SHP77 treated with DMSO at 0.1 percent for 48 hours (cell line): ENCODE results near the gene TSTD1.

Experiments
- DNase-seq: peaks from one replicate; lab custom pipeline; 2025; lab: John Stamatoyannopoulos, UW

Gene TSTD1, protein sequence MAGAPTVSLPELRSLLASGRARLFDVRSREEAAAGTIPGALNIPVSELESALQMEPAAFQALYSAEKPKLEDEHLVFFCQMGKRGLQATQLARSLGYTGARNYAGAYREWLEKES

DNA sequence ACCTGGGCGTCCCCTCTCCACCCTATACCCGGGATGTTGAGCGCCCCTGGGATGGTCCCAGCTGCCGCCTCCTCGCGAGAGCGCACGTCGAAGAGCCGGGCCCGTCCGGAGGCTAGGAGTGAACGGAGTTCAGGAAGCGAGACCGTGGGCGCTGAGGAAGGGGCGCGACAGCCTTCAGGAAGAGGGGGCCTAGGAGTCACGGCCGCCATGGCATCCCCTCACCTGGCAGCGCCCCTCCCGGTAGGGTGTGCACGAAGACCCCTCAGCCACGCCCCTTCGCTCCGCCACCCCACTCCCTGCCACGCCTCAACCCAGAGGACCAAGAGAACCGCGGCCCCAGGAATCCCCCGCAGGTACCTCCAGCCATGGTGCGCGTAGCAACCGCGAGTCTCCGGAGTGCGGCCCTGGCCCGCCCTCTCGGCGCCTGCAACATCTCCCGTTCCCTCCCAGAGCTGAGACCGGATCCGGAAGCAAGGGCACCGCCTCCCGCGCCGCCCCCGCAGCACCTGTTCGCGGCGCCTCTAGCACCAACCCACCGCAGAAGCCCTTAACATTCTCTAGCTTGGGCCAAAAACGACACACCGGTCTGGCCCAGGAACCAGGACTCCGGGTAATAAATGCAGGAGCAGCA is at the start of gene TSTD1:
TSS of gene TSTD1 (minus strand) at position 442 of the 631 bp plus-strand sequence. CDS start at position 367, 75 bp downstream.
- peak; percentile 62 for DNase-seq

DNA sequence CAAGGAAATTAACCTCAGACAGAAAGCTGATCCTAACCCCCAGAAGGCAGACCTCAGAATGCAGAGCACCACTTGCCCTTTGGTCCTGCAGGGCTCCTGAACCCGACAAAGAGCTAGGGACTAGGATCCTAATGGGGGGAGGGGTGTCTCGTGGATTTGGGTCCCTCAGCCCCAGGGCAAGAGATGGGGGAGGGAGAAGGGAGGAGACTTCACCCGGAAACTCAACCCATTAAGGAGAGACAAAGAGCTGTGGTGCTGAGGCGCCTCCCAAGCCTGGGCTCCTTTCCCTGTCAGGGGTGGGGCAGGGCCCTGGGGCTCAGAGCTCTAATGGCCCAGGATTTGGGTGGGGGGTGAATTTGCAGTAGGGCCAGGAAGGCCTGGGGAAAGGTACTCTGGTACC is 47.7 kb upstream of the TSTD1 start:
- no peak for DNase-seq

DNA sequence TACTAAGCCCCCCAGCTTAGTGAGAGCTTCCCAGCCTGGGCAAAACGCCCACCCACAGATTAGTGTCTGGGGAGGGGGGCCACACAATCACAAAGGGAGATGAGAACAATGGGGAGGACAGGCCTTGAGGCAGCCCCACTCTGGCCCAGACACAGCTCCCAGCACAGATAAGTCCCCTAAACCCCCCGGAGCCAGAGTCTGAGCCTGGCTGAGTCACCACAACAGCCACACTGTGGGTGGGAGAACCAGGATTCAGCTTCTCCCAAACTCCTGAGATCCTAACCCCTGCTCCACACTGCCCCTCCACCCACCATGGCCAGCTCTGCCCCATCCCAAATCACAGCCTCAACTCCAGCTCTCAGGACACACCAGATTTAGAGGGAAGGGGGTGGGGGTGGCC is 46.4 kb upstream of the TSTD1 start:
- DNase-seq: no peak

DNA sequence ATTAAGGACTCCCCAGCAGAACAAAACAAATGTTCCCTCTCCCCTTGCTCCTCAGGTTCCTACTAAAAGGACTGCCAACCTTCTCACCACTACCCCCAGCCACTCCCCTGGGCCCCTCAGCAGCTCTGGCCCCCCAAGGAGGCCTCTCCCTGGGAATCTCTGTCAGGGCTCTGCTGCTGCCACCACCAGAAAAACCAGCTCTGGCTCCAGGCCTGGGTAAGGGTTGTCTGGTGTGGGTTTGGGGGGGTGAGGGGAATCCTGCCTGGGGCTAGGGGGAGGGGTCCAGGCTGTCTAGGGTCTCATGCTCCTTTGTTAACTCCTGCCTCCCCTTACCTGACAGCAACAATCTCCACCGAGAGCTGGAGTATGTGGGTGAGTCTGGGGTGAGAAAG is 45.8 kb upstream of the TSTD1 start:
- DNase-seq: no peak

DNA sequence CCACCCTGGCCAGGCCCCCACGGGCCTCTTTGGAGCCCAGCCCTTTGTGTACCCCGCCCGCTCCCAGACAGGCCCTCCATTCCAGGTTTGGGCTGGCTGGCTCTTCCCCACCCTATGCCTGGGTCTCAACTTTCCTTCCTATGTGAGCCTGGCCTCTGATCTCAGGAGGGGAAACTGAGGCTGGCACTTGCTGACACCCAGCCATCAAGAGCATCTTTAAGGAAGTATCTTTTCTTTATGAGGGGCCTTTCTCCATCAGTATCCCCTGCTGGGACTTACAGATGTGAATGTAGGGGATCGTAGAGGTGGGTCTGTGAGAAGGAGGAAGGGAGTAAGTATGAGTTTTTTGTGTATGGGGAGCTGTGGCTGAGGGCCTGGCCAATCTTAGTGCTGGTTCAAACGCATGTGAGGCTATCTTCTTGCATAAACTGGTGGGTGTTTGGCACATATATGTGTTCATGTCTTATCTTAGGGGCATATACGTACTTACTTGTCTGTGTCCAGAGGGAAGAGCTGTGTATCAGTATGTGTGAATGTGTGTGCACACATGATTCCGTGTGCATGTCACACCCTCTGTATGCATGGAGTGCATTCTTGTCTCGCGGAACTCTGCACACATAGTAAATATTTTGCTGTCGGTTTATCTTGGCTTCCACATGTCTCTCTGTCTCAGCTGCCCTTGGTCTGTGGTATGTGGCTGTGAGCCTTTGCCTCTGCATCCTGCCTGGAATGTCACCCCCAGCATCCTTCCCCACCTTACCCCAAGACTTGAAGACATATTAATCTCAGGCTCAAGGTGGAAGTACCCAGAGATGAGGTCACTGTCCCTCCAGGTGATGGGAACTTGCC is 45.2 kb upstream of the TSTD1 start:
- DNase-seq: no peak

DNA sequence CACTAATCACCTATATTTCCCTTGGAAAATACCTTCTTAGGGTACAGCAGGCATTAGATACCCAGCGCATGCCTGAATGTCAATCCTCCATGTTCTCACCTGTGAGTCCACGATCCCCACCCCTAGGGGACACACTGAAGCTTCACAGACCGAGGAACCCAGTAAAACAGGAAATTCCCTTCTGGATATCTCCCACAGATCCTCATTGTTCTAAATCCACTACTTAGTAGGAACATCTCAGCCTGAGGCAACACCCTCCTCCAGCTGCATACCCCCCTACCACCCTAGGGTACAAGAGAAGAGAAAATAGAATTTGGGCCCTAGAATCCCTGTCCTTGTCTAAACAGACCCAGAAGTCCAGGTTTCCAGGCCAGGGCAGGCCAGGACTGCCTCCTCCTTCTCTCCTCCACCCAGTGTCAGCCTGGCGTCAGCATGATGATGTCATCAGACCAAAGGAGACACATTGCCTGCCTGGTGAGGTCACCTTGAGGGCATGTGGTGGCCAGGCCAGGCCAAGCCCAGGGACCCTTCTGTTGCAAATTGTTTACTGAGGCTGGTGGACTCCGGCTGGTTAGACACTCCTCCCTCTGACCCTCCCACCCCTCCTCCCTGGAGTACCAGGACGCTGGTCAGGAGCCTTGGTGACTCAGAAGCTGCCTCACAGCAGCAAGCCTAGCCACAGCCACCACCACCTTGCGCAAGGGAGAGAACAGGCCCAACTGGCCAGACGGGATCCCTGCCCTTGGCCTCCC is 44.4 kb upstream of the TSTD1 start:
- DNase-seq: no peak

DNA sequence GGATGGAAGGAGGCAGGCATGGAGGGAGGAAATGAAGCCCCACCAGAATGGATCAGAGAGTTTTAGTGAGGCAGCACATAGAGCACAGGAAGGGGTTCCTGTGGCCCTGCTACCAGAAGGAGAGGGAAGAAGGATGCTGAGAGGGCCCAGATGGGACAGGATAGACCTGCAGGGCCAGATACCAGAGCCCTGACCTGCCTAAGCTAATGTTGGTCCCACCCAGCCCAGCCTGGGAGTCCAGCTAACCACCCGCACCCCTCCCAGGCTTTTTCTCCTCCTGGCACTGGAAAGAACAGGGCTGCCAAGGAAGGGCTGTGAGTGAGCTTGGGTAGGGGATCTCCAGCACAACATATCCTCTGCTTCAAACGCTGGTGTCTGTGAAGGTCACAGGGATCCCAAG is 43.7 kb upstream of the TSTD1 start:
- no peak for DNase-seq

DNA sequence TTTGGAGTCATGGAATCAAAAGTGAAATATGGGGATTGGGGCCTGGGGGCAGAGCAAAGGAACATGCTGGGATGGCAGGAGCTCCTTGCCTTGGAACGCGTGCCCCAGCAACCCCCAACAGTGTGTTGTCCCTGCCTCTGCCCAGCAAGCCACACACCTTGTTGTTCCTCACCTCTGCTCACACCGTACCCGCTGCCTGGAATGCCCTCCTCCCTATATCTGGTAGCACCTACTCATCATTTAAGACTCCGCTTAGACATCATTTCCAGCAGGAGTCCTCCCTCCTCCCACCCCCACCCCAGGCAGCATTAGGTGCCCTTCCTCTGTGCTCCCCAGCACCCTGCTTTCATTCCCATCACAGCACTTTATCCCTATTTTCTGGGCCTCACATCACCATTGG is 42.8 kb upstream of the TSTD1 start:
- DNase-seq: no peak

DNA sequence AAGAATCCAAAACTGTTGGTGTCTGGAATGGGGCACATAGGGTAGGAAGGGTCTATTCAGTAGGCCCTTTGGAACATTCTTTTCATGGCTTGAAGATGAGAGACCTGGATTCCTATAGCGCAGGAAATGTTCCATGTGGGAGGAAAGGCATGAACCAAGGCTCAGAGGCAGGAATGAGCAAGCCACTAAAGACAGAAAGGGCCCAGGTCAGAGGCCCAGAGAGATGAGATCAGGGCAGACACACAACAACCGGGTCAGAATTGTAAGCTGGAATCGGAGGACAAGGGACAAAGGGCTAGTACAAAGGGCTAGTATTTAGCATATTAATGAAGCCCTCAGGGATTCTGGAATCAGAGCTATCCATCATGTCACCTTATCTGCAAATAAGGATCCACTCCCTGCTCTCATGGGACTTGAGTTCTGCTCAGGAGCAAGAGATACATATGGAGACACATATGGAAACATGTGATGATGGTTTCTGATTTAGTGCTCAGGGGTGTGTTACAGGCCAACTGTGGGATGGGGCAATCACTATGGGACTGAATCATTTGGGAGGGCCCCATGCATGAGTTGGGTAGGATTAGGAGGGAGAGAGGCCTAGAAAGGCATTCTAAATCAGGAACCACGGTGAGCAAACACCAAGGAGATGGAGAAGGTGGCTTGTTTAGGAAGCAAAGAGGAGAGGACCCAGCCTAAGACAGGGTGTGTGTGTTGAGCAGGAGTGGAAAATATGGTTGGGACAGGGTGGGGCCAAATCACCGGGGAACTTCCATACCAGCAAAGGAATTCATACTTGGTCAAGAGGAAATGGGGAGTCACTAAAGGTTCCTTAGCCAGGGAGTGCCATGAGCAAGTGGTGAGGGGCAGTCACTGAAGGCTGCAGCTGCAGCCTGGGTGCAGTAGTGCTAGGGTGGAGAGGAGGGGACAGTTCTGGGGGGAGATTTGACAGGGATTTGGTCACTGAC is 42.0 kb upstream of the TSTD1 start:
- DNase-seq: no peak

DNA sequence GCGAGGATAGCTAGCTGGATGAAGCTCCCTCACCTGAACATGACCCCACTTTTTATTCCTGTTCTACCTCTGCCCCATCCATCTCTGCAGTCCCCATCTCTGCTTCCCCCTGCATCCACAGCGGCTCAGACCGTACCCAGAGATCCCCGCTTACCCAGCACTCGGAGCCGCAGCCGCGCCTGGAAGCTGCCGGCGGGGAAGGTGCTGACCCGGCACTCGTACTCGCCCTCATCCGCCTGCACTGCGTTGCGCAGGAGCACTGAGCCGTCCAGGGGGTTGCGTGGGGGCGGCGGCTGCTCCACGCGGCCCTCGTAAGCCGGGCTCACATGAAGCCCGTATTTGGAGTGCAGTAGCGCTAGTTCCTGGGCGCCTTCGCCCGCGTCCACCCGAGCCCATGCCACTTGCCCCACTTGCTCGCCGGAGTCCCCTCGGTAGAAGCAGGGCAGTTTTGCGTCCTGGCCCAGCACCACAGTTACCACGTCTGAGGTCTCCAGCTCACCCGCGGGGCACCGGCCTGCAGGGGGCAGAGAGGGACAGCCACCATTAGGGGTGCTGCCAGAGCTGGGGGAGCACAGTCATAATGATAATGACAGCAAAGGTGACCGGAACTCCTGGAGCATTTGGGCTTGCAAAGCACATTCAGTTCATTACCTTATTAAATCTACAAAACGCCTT is 40.8 kb upstream of the TSTD1 start:
- DNase-seq: no peak

DNA sequence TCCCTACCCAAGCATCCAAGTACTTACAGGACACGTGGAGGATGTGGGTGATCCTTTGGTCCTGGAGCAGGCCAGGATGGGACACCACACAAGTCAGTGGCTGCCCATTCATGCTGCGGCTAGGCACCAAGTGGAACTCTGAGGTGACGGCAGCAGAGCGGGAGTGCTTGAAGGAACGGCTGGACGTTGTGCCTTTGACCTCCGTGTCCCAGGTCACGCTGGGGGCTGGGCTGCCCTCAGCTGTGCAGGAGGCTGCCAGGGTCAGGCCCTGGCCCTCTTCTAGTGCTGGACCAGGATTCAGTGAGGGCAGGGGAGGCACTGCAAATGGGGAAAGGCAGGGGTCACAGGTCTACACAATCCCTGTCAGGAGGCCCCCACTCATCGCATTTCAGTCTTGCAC is 38.7 kb upstream of the TSTD1 start:
- DNase-seq: no peak

DNA sequence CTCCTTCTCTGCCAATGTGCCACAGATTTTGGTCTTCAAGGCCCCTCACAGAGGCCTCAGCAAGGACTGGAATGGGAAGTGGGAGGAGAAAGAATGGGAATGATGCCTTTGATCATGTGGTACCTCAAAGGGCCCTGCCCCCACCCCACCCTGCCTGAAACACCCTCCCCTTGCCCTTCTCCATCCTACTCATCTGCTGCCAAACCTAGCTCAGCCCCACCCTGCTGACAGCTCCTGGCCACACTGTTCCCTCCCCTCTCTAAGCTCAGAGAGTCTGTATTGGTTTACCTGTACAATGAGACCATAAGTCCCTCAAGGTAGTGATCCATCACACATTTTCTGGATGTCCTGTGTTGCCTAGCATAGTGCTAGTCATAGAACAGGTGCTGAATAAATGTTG is 37.6 kb upstream of the TSTD1 start:
- DNase-seq: no peak

DNA sequence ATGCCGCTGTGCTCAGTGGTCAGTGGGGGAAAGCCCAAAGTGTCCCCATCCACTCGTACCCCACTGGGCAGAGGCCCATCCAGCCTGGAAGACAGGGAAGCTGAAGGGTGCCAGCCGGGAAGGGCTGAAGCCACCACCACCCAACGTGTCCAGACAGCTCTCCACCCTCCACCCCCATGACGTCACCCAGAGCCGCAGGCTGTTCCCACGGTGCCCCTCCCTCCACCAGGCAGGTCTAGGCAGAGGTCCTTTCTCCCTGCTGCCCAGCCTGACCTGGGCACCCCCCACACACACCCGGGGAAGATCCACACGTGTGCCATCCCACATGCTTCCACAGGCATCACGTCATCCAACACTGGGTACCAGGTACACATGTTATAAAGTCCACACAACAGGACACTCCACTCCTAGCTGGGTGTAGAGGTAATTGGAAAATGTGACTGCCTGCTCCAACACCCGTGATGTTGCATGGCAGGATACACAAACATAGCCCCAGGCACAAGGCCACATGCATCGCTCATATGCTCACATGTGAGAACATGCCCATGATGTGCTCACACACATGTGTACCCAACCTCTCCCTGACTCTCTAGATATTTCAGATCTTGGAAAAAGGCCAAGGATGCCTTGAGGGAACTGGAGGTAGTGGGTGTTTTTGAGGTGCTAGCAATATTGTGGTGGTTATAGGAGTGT is 36.1 kb upstream of the TSTD1 start:
- DNase-seq: no peak

DNA sequence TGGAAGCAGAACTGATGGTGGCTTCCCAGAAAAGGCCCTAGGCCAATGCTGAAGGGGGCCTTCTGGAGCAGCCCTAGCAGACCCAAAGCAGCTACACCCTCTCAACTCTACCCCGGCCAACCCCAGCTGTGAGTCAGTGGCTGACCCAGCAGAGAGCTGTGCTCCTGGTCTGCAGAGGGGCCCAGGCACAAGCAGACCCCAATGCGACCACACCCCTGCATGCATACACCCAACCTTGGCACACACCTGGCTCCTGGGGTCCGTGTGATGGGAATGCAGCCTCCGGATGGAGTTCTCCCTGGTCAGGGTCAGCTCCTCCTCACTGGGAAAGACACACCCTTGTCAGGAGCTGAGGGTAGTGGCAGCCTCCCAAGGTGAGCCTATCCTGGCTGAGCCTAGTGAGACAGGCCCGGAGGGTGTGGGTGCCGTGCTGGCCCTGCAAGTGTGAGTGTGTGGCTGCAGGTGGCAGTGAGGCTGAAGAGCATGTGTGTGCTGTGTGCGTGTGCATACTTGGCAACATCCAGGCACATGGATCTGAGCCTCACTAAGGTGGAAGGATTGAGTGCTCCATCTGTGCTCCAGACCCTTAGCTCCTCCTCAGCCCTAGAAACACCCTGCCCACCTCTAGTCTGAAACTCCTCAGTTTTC is 34.8 kb upstream of the TSTD1 start:
- DNase-seq: no peak

DNA sequence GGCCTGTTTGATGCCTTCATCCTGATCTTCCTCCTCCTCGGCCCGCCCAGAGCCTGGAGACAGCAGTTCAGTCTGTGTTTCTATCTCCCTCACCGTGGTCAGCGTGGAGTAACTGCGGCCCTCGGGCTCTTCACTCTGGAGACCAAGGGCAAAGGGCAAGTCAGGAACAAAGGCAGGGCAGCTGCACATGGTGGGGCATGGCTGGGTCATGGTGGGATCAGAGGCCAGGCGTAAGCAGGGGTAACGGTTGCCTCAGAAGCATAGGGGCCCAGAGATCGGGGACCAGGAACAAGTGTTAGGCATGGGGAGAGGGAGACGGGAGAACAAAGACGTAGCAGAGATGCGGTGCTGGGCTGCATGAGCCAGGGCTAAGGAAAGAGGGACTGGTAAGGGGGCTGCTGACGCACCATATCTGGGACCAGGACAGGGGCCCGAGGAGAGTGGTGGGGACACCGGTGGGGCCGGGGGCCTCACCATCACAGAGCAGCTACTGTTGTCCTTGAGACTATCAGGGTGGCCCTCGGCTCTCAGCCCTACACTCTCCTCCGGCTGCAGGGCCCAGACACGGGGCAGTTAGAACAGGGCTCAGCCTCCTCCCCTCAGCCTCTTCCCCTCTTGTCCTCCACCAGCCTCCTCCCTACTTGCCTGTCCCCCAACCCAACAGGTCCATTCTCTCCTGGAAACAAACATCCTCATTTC is 34.1 kb upstream of the TSTD1 start:
- DNase-seq: no peak

DNA sequence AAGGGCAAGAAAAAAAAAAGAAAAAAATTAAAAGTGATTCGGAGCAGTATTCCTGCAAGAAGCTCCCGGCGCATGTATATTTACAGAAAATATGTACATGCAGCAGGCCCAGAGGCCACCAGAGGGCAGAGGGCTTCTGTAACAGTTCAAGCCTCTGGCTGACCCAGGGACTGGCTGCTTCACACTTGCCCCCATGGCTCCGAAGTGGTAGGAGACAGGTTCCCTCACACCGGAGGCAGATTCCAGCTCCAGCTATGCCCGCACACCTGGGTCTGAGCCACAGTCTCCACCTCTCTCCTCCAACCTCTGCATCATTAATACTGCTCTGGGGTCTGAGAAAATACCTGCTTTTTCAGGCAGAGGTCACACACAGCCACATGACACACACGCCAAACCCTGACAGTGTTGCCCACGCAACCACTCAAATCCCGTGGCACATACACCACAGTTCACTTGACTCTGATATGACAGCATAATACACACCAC is 33.2 kb upstream of the TSTD1 start:
- no peak for DNase-seq

DNA sequence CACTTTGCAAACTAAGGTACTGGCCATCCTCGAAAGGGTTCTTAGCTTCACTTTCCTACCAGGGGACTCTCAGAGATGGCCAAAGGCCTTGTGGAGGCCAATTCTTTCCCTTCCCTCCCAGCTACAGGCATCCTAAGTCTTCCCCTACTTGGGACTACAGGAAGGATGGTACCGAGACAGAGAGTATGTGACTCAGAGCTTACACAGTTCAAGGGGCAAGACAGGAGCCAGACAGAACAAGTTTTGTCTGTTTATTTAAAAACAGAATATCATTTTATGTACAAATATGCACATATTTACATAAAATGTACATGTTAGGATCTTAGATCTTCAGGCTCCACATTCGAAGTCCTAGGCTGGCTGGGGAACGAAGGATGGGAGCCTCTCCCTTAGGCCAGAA is 32.0 kb upstream of the TSTD1 start:
- no peak for DNase-seq

DNA sequence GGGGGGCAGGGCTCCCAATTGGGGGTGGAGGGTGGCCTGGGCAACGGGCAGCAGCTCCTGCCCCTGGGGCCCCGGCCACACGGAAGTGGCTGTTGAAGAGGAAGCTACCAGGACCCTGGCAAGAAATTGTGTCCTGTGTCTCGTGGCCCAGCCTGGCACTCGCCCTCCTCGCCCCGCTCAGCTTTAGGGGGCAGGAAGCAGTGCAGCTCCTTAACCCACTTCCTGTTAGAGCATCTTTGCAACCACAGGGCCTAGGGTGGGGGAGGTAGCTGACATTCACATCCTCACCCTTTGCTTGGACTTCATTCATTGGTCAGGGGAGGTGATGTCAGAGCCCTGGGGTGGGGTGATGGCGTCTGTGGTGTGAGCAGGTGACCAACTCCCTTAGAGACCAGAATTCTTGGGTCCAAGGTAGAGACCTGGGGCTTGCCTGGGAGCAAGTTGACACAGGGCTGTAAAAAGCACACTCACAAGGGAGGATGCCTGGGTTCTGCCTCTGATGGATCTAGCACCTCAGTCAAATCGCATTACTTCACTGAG is 31.0 kb upstream of the TSTD1 start, which contains the start of gene ARHGAP30:
TSS of gene ARHGAP30 (minus strand) at position 161 of the 540 bp plus-strand sequence. CDS start 267 bp downstream, outside the sequence.
- DNase-seq: no peak

DNA sequence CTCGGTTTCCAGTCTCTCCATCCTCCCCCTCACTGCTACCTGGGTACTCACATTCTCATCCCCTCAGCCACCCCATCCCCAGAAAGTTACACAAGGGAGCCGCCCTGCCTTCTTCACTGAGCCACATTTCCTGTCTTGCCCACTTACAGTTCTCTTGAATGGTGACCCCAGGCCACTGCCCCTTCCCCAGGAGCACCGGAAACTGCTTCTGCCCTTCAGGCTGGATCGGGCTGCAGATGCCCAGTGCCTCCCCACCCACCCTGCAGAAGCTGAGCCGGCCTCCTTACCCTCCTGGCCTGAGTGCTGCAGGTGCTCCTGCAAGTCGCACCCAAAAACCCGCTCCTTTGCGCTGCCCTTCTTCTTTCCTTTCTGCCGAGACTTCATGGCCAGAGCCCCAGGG is 30.5 kb upstream of the TSTD1 start:
- no peak for DNase-seq
